Measurements from ENCODE around the gene CLIC1.

Gene CLIC1

DNA sequence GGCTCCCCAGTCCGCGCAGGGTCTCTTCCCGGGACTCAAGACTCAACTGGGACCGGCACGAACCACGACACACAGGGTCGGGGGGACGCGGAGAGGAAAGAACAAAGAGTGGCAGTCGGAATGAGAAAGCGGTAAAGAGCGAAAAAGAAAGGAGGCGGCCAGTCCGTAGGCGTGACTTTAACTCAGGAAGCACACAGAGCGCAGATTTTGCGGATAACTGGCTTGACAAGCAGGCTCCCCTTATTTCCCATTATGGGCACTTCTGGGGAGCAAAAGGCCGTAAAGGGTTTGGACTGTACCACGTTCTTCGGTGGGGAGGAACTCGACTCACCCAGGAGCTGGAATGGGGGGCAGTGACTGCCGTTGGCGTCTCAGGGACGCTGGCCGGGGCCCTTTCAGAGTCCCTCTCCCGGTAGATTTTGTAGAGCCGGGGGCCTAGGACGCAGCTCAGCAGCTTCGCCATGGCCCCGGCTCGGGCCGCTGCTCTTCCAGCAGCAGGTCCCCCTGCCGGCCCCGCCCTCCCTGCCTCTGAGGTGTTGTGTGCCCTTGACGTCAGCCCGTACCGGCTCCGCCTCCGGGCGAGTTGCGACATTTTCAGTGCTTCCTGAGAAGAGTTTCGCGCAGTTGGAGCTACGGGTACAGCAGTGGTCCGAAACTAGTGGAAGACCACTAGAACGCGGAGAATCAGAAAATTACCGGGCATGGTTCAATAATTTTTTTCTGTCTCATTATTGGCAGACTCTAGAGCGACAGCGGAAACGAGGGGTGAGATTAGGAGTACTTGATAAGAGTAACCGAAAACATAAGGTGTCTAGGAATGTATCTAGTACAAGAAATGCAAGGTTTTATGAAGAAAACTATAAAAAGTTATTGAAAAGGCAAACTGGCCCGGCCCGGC lies 33.3 kb downstream of the CLIC1 start, which contains the start of gene ABHD16A:
ABHD16A (minus strand) TSS at position 506 of the 898 bp plus-strand sequence; CDS start at position 463, 43 bp downstream.
- TF ChIP-seq, protein P1, sequence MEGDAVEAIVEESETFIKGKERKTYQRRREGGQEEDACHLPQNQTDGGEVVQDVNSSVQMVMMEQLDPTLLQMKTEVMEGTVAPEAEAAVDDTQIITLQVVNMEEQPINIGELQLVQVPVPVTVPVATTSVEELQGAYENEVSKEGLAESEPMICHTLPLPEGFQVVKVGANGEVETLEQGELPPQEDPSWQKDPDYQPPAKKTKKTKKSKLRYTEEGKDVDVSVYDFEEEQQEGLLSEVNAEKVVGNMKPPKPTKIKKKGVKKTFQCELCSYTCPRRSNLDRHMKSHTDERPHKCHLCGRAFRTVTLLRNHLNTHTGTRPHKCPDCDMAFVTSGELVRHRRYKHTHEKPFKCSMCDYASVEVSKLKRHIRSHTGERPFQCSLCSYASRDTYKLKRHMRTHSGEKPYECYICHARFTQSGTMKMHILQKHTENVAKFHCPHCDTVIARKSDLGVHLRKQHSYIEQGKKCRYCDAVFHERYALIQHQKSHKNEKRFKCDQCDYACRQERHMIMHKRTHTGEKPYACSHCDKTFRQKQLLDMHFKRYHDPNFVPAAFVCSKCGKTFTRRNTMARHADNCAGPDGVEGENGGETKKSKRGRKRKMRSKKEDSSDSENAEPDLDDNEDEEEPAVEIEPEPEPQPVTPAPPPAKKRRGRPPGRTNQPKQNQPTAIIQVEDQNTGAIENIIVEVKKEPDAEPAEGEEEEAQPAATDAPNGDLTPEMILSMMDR (IDR thresholded peaks at IDR 0.05), result no peak

DNA sequence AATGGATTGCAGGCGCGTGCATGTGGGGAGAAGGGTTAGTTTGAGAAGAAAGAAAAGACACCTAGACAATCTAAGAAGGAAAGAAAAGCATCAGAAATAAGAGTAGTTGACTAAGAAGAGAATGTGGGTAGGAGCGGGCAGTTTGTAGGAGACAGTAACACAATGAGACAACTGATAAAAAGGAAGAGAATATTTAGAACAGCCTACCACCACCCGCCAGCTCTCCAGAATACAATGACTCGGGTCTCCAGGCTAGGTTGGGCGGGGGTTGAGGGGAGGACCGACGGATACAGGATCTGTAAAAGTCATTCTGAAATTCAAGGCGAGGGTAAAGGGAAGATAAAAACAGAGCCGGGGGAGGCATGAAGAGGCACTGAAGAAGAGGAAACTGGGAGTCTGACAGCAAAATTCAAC lies 33.9 kb downstream of the CLIC1 start:
- TF ChIP-seq, protein P1 (IDR thresholded peaks at IDR 0.05), result no peak

DNA sequence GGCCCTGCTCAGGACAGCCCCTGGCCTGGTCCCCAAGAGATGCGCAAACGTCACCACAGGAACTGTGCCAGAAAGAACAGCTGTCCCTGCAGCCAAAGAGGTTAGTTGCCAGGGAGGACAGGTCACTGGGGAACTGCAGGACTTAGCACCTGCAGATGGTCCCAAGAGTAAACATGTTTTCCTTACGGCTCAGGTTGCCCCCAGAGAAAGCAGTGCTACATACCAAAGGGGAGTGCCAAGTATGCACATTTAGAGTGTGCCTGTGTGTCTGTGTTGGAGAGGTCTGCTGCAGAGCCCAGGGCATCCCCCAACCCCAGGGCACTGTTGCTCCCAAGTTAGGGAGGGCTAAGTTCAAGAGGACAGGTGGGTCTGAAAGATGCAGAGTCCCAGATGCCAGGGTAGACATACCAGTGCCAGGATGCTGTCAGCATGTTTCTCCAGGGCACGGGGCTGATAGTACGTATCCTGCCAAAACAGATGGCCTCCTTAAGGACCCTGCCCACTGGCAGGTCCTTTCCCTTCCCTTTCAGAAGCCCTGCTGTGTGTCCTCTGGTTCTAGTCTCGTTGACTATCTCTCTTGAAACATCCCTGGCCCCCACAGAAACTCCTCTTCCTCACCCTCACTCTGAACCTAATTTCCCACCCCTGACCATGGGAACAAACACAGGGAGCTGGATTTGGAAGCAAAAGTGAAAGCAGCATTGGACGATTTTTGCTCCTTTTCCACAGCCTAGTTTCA lies 34.5 kb downstream of the CLIC1 start:
- TF ChIP-seq, protein P1 (IDR thresholded peaks at IDR 0.05), result no peak

DNA sequence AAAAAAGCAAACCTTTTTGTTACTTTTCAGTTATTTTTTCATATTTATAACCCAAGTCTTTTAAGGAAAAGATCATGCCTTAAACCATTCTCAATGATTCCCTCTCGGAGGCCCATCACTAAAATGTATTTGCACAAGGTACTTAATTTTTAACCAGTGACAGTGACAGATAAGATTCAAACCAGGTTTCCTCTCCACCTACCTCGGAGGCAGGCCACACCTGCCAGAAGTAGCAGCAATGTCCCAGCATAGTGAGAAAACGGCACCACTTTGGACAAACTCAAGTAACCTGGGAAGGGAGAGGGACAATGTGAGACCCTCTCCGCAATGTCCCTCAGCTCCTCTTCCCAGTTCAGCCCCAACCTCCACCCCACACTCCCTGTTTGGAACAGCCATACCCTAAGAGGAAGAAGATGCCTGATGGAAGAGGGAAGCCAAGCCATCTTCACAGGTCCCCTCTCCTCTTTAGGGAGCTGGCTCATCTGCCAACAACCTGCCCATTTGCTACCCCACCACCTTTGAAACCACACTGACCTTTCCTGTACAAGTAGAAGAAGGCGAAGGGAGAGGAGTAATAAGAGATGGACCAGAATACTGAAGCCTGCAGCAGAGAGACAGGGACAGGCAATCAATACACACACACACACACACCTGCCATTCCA lies 35.5 kb downstream of the CLIC1 start:
- TF ChIP-seq, protein P1 (IDR thresholded peaks at IDR 0.05), result no peak

DNA sequence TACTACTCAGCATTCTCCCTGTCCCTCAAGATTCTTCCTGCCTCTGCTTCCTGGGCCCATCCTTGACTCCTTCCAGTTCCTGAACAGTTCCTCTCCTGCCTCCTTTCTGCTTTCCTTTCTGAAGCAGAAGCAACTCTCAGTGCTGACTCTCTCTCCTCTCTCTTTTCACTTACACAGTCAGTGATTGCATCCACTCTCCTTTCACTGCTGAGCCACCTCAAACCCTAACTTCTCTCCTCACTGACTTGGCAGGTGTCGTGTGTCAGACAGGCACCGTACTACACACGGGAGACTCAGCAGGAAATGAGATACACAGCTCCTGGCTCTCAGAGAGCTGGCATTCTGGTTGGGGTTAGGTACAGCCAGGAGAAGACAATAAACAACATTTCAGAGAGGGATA lies 38.8 kb downstream of the CLIC1 start:
- TF ChIP-seq, protein P1 (IDR thresholded peaks at IDR 0.05), result no peak

DNA sequence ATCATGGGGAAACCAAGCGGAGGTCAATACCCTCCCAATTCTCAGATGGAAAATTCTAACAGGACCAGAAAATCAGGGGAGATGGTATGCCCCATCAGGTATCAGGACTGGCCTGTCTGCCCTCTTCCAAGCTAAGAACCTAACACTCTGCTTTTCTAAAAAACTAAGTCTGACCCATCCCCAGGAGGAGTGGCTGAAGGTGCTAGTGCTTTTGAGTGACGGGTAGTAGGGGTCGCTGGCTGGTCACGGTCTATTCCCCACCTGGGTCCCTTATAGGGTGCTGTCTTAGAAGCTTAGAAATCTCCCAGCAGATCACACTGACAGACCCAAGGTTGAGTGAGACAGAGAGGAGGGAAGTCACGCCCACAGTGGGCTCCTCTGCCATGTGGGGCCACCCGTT lies 42.8 kb downstream of the CLIC1 start:
- TF ChIP-seq, protein P1 (IDR thresholded peaks at IDR 0.05), result no peak

DNA sequence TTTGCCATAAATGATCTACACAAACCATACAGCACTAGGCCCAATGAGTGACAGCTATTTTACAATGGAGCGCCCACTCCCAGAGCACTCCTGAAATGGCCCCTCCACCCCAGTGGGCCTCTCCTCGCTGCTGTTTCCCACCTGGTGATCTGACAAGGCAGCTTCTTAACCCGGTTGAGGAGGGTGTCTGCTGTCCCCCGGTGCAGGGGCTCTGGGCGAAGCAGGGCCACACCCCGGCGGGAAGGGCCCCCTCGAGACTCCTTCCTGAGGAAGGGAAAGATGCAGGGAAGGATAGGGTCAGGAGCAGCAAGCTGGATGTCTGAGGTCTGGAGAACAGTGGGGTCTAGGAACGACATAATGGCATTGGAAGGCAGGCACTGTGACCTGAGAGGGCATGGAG lies 43.4 kb downstream of the CLIC1 start:
- TF ChIP-seq, protein P1 (IDR thresholded peaks at IDR 0.05), result no peak

Measured in LNCAP (cell line).